OCI-LY7 (cell line): ENCODE data around the gene PGAP3. TPM values are rescaled to one million over a fixed set of nuclear protein-coding genes. Genes with fewer than 3 reads are reported as not detected.

Experiments used
- BruUV-seq: library from RNA; stranded (reverse); fragments of 400-500 nt; replicated peaks from 2 replicates; lab custom pipeline; 2021; lab: Mats Ljungman, UMichigan
- CTCF ChIA-PET: fragments of 300-600 bp; sonication (Branson Sonifier 250); formaldehyde crosslinking; loops from one replicate; lab custom pipeline; 2022; ENCODE audit warnings: antibody characterized with exemption; ENCODE audit not compliant: unreplicated experiment; lab: Charles Lee
- POLR2A ChIA-PET: fragments of 300-600 bp; sonication (Branson Sonifier 250); formaldehyde crosslinking; loops from one replicate; lab custom pipeline; 2022; ENCODE audit warnings: antibody characterized with exemption; lab: Charles Lee
- DNase-seq: peaks from one replicate; pipeline ENCODE4 v3.0.0-alpha.2; 2015; ENCODE audit warnings: low spot score
- H2AFZ ChIP-seq: fragments of 200-600 bp; sonication (generic), shearing (Covaris generic); 2 replicates; pipeline ENCODE4 v1.6.1; 2014; ENCODE audit warnings: mild to moderate bottlenecking, antibody characterized with exemption, low read length, moderate library complexity
- H3K27ac ChIP-seq: fragments of 200-600 bp; sonication (generic); 2 replicates; pipeline ENCODE4 v1.5.1; 2014; ENCODE audit warnings: mixed run types, low read depth, mild to moderate bottlenecking, moderate library complexity, low read length, inconsistent platforms; ENCODE audit not compliant: poor library complexity, severe bottlenecking
- H3K36me3 ChIP-seq: fragments of 200-600 bp; sonication (generic); 2 replicates; pipeline ENCODE4 v1.6.1; 2014; ENCODE audit warnings: mild to moderate bottlenecking, antibody characterized with exemption, low read length, moderate library complexity, mixed read lengths; ENCODE audit not compliant: insufficient read depth
- H3K4me1 ChIP-seq: fragments of 200-600 bp; sonication (generic); 2 replicates; pipeline ENCODE4 v1.5.1; 2014; ENCODE audit warnings: mild to moderate bottlenecking, low read length; ENCODE audit not compliant: insufficient read depth, poor library complexity, severe bottlenecking
- H3K4me2 ChIP-seq: fragments of 200-600 bp; sonication (generic); 2 replicates; pipeline ENCODE4 v1.6.1; 2014; ENCODE audit warnings: mild to moderate bottlenecking, low read length
- H3K4me3 ChIP-seq: fragments of 200-600 bp; sonication (generic); 2 replicates; pipeline ENCODE4 v1.5.1; 2014; ENCODE audit warnings: mild to moderate bottlenecking, low read depth, low read length; ENCODE audit not compliant: poor library complexity, severe bottlenecking
- H3K79me2 ChIP-seq: fragments of 200-600 bp; sonication (generic); 2 replicates; pipeline ENCODE4 v1.6.1; 2016; ENCODE audit warnings: low read depth, mild to moderate bottlenecking, low read length, moderate library complexity, mixed read lengths; ENCODE audit not compliant: insufficient read depth
- H3K9me2 ChIP-seq: fragments of 200-600 bp; sonication (generic); 2 replicates; pipeline ENCODE4 v1.6.1; 2016; ENCODE audit warnings: mild to moderate bottlenecking, low read length, mixed read lengths; ENCODE audit not compliant: insufficient read depth
- H3K9me3 ChIP-seq: fragments of 200-600 bp; sonication (generic); 2 replicates; pipeline ENCODE4 v1.6.1; 2014; ENCODE audit warnings: mild to moderate bottlenecking, mixed run types, low read length, mixed read lengths
- H4K20me1 ChIP-seq: fragments of 200-600 bp; sonication (generic); 2 replicates; pipeline ENCODE4 v1.6.1; 2014; ENCODE audit warnings: mild to moderate bottlenecking, antibody characterized with exemption, low read length, moderate library complexity, mixed read lengths; ENCODE audit not compliant: insufficient read depth
- EZH2phosphoT487 ChIP-seq: fragments of 200-600 bp; sonication (generic); IDR thresholded peaks from 2 replicates; pipeline ENCODE4 v1.6.1; 2018; ENCODE audit warnings: low read depth, borderline replicate concordance, mild to moderate bottlenecking, mixed run types, antibody characterized with exemption, low read length, moderate library complexity, mixed read lengths
- intact Hi-C: fragments of 100-400 bp; cut with micrococcal nuclease; formaldehyde crosslinking; loops from one replicate; pipeline ENCODE4 v1.10.0; 2022; ENCODE audit not compliant: unreplicated experiment
- total RNA-seq, 2 experiments: library from RNA; depleted of rRNA in 1 of 2; stranded (reverse); fragments of >200 nt in 1 of 2; shearing (Covaris generic) in 1 of 2; gene quantifications; 2 replicates each; pipeline ENCODE4 v1.2.3, GENCODE V29; 2014 to 2022
- TF ChIP-seq, protein P1 (sequence below): fragments of 200-600 bp; sonication (generic); conservative IDR thresholded peaks from 2 replicates; pipeline ENCODE4 v1.5.1; 2014; ENCODE audit warnings: mild to moderate bottlenecking, antibody characterized with exemption, low read length, moderate library complexity, mixed read lengths

PGAP3 gene
- total RNA-seq, 2 experiments from 2014 or later, result 8.7 to 9.2 TPM

DNA sequence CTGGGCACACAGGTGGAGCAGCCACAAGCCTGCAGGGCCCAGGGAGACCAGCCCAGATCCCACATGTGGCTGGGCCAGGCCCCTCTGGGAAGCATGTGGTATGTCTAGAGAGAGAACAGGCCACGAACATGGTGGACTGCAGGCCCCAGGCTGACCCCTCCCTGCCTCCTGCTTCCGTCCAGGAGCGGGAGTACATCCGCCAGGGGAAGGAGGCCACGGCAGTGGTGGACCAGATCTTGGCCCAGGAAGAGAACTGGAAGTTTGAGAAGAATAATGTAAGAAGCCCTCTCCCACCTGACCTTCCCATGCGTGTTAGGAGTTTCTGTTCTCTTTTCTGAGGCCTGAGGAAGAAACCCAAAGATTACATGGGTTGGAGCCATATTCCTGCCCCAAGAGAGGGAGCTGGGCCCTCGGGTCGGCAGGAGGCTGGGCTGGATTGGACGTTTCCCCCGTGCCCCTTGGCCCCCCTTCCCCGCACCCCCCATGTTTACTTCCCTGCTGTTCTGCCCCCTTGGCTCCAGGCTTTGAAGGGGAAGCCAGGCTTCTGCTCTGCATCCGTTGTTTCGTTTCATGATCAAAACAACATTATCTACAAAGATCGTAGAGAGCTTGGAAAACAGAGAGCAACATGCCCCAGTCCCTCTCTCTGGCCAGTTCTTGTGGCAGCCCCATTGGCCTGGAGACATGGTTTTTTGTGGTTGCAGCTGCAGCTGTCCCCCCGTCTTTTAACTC lies 28.4 kb downstream of the PGAP3 start:
- TF ChIP-seq, protein P1, sequence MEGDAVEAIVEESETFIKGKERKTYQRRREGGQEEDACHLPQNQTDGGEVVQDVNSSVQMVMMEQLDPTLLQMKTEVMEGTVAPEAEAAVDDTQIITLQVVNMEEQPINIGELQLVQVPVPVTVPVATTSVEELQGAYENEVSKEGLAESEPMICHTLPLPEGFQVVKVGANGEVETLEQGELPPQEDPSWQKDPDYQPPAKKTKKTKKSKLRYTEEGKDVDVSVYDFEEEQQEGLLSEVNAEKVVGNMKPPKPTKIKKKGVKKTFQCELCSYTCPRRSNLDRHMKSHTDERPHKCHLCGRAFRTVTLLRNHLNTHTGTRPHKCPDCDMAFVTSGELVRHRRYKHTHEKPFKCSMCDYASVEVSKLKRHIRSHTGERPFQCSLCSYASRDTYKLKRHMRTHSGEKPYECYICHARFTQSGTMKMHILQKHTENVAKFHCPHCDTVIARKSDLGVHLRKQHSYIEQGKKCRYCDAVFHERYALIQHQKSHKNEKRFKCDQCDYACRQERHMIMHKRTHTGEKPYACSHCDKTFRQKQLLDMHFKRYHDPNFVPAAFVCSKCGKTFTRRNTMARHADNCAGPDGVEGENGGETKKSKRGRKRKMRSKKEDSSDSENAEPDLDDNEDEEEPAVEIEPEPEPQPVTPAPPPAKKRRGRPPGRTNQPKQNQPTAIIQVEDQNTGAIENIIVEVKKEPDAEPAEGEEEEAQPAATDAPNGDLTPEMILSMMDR, result no peak
- no peak for TF ChIP-seq EZH2phosphoT487
- intact Hi-C loops, result no loop called here
- Histone ChIP-seq H3K36me3 (peaks cover 34% of the 10 kb centered on the region; the same call in 1 of the 2 replicates), H2AFZ (no peak overlapping the region), H3K4me3 (no peak overlapping the region), H3K27ac (no peak overlapping the region), H3K9me2 (no peaks in the 10 kb centered on the region), H3K79me2 (no peaks in the 10 kb centered on the region), H3K4me2 (no peak overlapping the region), H4K20me1 (no peaks in the 10 kb centered on the region; the same call in 1 of the 2 replicates), H3K9me3 (no peaks in the 10 kb centered on the region), H3K4me1 (peaks cover 4% of the 10 kb centered on the region)
- DNase-seq, result no peak
- ChIA-PET CTCF (no interaction called here), POLR2A (no interaction called here)
- no TSS peak for BruUV-seq

DNA sequence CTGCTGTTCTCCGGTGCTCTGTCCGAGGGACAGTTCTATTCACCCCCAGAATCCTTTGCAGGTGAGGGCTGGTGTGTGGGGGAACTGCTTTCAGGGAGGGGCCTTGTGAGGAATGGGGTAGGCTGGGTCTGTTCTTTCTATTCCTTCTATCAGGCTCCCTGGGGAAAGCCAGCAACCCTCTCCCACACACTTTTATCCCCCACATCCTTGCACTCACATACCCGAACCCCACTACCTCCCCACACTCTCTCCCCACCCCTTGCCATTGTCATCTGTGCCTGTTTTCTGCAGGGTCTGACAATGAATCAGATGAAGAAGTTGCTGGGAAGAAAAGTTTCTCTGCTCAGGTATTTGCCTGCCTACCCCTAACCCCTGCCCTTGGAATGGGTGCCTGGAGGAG lies 29.1 kb downstream of the PGAP3 start:
- no peaks in the 10 kb centered on the region for H3K9me3 ChIP-seq
- DNase-seq, result no peak
- peaks cover 41% of the 10 kb centered on the region; the same call in 1 of the 2 replicates for H3K36me3 ChIP-seq
- TF ChIP-seq, protein P1, result no peak
- TF ChIP-seq EZH2phosphoT487, result no peak
- H3K4me2 ChIP-seq, result no peak overlapping the region
- H3K27ac ChIP-seq, result no peak overlapping the region
- intact Hi-C loops, result no loop called here
- H3K4me1 ChIP-seq, result peaks cover 4% of the 10 kb centered on the region
- ChIA-PET CTCF (no interaction called here), POLR2A (no interaction called here)
- no peak overlapping the region for H2AFZ ChIP-seq
- no peak overlapping the region for H3K4me3 ChIP-seq
- no peaks in the 10 kb centered on the region; the same call in 1 of the 2 replicates for H4K20me1 ChIP-seq
- no TSS peak for BruUV-seq
- no peaks in the 10 kb centered on the region for H3K9me2 ChIP-seq
- H3K79me2 ChIP-seq, result no peaks in the 10 kb centered on the region

GRCh38 chr17:39658346-39658745 lies 29.5 kb downstream of the PGAP3 start:
- H3K4me1 ChIP-seq, result peaks cover 4% of the 10 kb centered on the region
- no peak overlapping the region for H3K27ac ChIP-seq
- no peak overlapping the region for H3K4me3 ChIP-seq
- no TSS peak for BruUV-seq
- H3K36me3 ChIP-seq, result peaks cover 44% of the 10 kb centered on the region; the same call in 1 of the 2 replicates
- CTCF ChIA-PET, result no interaction called here
- H3K9me2 ChIP-seq, result no peaks in the 10 kb centered on the region
- POLR2A ChIA-PET, result no interaction called here
- no peak for TF ChIP-seq EZH2phosphoT487
- TF ChIP-seq, protein P1, result no peak
- H3K79me2 ChIP-seq, result no peaks in the 10 kb centered on the region
- intact Hi-C loops, result no loop called here
- no peak overlapping the region for H2AFZ ChIP-seq
- no peaks in the 10 kb centered on the region for H3K9me3 ChIP-seq
- DNase-seq, result no peak
- no peak overlapping the region for H3K4me2 ChIP-seq
- H4K20me1 ChIP-seq, result no peaks in the 10 kb centered on the region; the same call in 1 of the 2 replicates
